OCI-LY3 (cell line): Measurements from ENCODE around the gene GNAO1.

Experiments used
- CTCF ChIP-seq: fragments of 200-600, 300-600 bp; sonication (generic); IDR thresholded peaks from 2 replicates; pipeline ENCODE4 v1.5.1; 2014; ENCODE audit warnings: antibody characterized with exemption, low read length, low read depth
- EZH2phosphoT487 ChIP-seq: fragments of 200-600 bp; shearing (Covaris generic); IDR thresholded peaks from 2 replicates; pipeline ENCODE4 v1.6.1; 2018; ENCODE audit warnings: antibody characterized with exemption, mixed run types, low read depth

DNA sequence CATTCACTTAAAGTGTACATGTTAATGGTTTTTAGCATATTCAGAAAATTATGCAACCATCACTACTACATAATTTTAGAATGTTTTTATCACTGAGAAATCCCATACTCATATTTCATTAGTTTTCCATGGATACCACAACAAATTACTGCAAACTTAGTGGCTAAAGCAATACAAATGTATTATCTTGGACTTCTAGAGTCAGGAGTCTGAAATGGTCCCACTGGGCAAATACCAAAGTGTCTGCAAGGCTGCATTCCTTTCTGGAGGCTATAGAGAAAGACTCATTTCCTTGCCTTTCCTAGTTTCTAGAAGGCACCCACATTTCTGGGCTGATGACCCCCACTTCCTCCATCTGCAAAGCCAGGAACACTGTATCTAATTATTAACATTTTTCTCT lies 16.9 kb upstream of the GNAO1 start:
- TF ChIP-seq CTCF (no peak), EZH2phosphoT487 (no peak)
